ENCODE data around the gene SORCS3. TPM values are rescaled to one million over a fixed set of nuclear protein-coding genes. Genes with fewer than 3 reads are reported as not detected.

Gene SORCS3
- polyA plus RNA-seq, 1 donor (not counting 4 experiments of a cell fraction or from before 2014, with no cell fraction given): not detected

GRCh38 chr10:104732222-104732621 lies 91.1 kb downstream of the SORCS3 start:
- no peak overlapping the region for H3K27ac ChIP-seq (ENCODE audit: control insufficient read depth, insufficient read depth, low read length)
- no peaks in the 10 kb centered on the region for H3K4me1 ChIP-seq (ENCODE audit: control insufficient read depth, extremely low read depth, insufficient read depth, low read length)
- DNase-seq (ENCODE audit: low read depth, low spot score) (no peak), FAIRE-seq (no peak)
- no peak overlapping the region for H3K4me3 ChIP-seq (ENCODE audit: control insufficient read depth in 2 of 3, extremely low read depth in 1 of 3, insufficient read depth in 2 of 3, low read depth in 1 of 3, low read length in 3 of 3)
- H3K9me1 ChIP-seq (ENCODE audit: control insufficient read depth, extremely low read depth, insufficient read depth, low read length): no peaks in the 10 kb centered on the region
- H3K4me2 ChIP-seq (ENCODE audit: control insufficient read depth, extremely low read depth, insufficient read depth, low read depth, low read length): no peak overlapping the region
- H3K79me2 ChIP-seq (ENCODE audit: control insufficient read depth, insufficient read depth, low read length): no peaks in the 10 kb centered on the region
- TF ChIP-seq CTCF (optimal IDR thresholded peaks at IDR 0.05 in 1 of 3, IDR thresholded peaks at IDR 0.05 in 1 of 3, conservative IDR thresholded peaks at IDR 0.05 in 1 of 3; ENCODE audit: extremely low read depth in 1 of 3, insufficient read depth in 2 of 3, low read length in 3 of 3) (no peak), EZH2 (IDR thresholded peaks at IDR 0.05; ENCODE audit: low read length) (no peak)
- H4K20me1 ChIP-seq (ENCODE audit: control insufficient read depth, extremely low read depth, insufficient read depth, low read length): no peaks in the 10 kb centered on the region
- H3K9ac ChIP-seq (ENCODE audit: control insufficient read depth, extremely low read depth, insufficient read depth, low read length): no peak overlapping the region
- no peaks in the 10 kb centered on the region for H3K27me3 ChIP-seq (ENCODE audit: control insufficient read depth, extremely low read depth, insufficient read depth, low read length)
- dilution Hi-C loops (cut with MboI; ENCODE audit: extremely low pct_ligation_motif_present, low sequenced_read_pairs): no loop called here
- H3K9me3 ChIP-seq (ENCODE audit: control insufficient read depth, low read depth, low read length): no peaks in the 10 kb centered on the region
- H3K36me3 ChIP-seq (ENCODE audit: control insufficient read depth in 2 of 2, extremely low read depth in 1 of 2, insufficient read depth in 2 of 2, low read length in 2 of 2): no peaks in the 10 kb centered on the region
- H2AFZ ChIP-seq (ENCODE audit: control insufficient read depth, low read length): no peak overlapping the region

DNA sequence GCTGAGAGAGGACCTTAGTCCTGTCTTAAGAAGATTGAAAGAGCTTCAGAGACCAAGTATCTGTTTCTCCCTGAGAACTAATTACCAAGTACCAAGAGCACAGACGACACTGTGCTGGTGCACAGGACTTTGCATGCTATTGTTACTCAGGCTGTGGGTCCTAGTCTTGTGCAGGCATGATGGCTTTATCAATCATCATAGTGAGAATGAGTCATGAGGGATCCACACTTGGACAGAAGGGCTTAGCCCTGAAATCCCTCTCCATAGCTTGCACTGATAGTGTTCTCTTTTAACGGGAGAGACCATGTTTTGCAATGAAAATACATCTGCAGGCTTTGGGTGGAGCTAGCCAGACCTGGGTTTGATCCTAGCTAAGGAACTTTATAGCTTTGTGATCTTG lies 93.3 kb downstream of the SORCS3 start:
- no peaks in the 10 kb centered on the region for H3K4me1 ChIP-seq (ENCODE audit: control insufficient read depth, extremely low read depth, insufficient read depth, low read length)
- no peaks in the 10 kb centered on the region for H3K36me3 ChIP-seq (ENCODE audit: control insufficient read depth in 2 of 2, extremely low read depth in 1 of 2, insufficient read depth in 2 of 2, low read length in 2 of 2)
- no peak for FAIRE-seq
- H3K9me1 ChIP-seq (ENCODE audit: control insufficient read depth, extremely low read depth, insufficient read depth, low read length): no peaks in the 10 kb centered on the region
- dilution Hi-C loops (cut with MboI; ENCODE audit: extremely low pct_ligation_motif_present, low sequenced_read_pairs): no loop called here
- no peak for DNase-seq (ENCODE audit: low read depth, low spot score)
- H3K9ac ChIP-seq (ENCODE audit: control insufficient read depth, extremely low read depth, insufficient read depth, low read length): no peak overlapping the region
- H3K4me2 ChIP-seq (ENCODE audit: control insufficient read depth, extremely low read depth, insufficient read depth, low read depth, low read length): no peak overlapping the region
- no peak overlapping the region for H2AFZ ChIP-seq (ENCODE audit: control insufficient read depth, low read length)
- no peak overlapping the region for H3K27ac ChIP-seq (ENCODE audit: control insufficient read depth, insufficient read depth, low read length)
- H3K79me2 ChIP-seq (ENCODE audit: control insufficient read depth, insufficient read depth, low read length): no peaks in the 10 kb centered on the region
- no peaks in the 10 kb centered on the region for H3K9me3 ChIP-seq (ENCODE audit: control insufficient read depth, low read depth, low read length)
- no peak overlapping the region for H3K4me3 ChIP-seq (ENCODE audit: control insufficient read depth in 2 of 3, extremely low read depth in 1 of 3, insufficient read depth in 2 of 3, low read depth in 1 of 3, low read length in 3 of 3)
- TF ChIP-seq EZH2 (IDR thresholded peaks at IDR 0.05; ENCODE audit: low read length) (no peak), CTCF (optimal IDR thresholded peaks at IDR 0.05 in 1 of 3, IDR thresholded peaks at IDR 0.05 in 1 of 3, conservative IDR thresholded peaks at IDR 0.05 in 1 of 3; ENCODE audit: extremely low read depth in 1 of 3, insufficient read depth in 2 of 3, low read length in 3 of 3) (no peak)
- H4K20me1 ChIP-seq (ENCODE audit: control insufficient read depth, extremely low read depth, insufficient read depth, low read length): no peaks in the 10 kb centered on the region
- H3K27me3 ChIP-seq (ENCODE audit: control insufficient read depth, extremely low read depth, insufficient read depth, low read length): no peaks in the 10 kb centered on the region
